Activated CD4-positive, alpha-beta T cell treated with anti-CD3 and anti-CD28 coated beads, Interleukin-2, amount 50 U/mL, for 24 hours (primary cell): Measurements from ENCODE around the gene PGAP1.

Experiments used
- DNase-seq, 2 donors: peaks; one replicate each; pipeline ENCODE4 v3.0.0-alpha.2; 2020; ENCODE audit warnings: low read depth in 1 of 2, low spot score in 1 of 2

PGAP1 gene, protein sequence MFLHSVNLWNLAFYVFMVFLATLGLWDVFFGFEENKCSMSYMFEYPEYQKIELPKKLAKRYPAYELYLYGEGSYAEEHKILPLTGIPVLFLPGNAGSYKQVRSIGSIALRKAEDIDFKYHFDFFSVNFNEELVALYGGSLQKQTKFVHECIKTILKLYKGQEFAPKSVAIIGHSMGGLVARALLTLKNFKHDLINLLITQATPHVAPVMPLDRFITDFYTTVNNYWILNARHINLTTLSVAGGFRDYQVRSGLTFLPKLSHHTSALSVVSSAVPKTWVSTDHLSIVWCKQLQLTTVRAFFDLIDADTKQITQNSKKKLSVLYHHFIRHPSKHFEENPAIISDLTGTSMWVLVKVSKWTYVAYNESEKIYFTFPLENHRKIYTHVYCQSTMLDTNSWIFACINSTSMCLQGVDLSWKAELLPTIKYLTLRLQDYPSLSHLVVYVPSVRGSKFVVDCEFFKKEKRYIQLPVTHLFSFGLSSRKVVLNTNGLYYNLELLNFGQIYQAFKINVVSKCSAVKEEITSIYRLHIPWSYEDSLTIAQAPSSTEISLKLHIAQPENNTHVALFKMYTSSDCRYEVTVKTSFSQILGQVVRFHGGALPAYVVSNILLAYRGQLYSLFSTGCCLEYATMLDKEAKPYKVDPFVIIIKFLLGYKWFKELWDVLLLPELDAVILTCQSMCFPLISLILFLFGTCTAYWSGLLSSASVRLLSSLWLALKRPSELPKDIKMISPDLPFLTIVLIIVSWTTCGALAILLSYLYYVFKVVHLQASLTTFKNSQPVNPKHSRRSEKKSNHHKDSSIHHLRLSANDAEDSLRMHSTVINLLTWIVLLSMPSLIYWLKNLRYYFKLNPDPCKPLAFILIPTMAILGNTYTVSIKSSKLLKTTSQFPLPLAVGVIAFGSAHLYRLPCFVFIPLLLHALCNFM

DNA sequence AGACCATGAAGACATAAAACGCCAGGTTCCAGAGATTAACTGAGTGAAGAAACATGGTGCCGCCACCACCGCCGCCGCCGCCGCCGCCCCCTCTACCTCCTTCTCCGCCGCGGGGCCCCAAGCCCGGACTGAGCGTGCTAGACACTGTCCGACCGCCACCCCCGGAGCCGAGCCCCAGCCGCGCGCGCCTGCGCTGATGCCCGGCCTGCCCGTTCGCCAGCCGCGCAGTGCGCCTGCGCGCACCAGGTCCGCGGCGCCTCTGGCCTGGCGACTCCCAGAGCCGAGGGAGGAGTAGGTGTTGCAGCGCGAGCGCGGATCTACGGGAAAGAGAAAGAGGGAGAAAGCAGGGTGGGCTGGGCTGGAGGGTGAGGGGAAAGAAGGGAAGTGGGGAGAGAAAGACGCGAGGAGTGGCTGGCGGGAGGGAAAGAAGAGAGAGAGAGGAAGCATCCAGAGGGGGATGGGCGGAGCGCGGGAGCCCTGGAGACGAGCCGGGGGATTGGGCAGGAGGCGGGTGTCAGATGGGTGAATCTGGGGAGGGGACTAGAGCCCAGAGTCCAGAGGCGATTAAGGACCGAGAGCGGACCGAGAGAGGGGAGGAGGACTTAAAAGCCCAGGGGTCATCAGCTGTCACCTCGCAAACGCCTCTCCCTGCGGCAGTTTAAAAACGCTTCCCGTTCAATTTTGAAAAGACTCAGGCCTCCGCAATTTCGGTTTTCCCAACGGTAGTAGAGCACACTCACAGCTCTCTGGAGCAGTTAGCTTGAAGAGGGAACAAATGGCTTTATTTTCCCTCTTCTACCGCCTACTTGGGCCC, at the start of gene PGAP1:
TSS of gene PGAP1 (minus strand) at position 146 of the 814 bp plus-strand sequence. CDS start at position 55, 91 bp downstream.
- peak; percentile 74 to 76 for DNase-seq

DNA sequence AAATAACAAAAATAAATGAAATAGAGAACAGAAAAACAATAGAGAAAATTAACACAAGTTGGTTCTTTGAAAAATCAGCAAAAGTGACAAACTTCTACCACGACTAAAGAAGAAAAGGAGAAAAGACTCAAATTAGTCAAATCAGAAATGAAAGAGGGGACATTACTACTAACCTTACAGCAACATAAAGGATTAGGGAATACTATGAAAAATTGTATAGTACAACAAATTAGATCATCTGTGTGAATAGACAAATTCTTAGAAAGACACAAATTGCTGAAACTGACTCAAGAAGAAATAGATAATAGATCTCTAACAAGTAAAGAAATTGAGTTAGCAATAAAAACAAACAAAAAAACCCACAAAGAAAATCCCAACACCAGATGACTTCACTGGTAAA, 48.5 kb upstream of the PGAP1 start:
- DNase-seq = no peak

DNA sequence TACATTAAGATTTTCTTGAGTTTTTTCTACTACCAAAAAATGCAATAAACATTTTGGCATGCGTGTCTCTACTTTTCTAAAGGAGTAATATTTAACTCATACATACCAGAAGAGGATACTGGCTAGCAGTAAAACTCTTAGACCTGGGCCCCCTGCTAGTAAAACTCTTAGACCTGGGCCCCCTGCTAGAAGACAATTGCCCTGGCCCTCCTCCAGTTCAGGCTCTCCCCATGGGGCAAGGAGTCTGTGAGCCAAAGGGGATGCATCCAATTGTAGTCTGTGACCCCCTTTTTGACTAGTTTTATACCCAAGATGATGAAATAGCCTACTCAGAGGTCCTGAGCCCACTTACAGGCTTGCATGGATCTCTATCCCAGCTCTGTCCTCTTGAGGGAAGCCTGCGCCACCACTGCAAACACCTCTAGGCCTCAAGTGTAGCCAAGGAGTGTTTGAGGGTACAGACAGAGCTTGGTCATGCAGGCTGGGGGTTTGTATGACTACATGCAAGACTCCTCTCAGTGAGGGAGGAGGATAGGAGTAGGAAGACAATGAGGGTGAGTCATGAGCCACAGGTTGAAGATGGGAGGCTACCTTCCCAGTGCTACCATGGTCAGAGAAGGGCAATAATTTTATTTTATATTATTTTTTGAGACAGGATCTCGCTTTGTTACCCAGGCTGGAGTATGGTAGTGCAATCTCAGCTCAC, 45.2 kb upstream of the PGAP1 start:
- DNase-seq = no peak

DNA sequence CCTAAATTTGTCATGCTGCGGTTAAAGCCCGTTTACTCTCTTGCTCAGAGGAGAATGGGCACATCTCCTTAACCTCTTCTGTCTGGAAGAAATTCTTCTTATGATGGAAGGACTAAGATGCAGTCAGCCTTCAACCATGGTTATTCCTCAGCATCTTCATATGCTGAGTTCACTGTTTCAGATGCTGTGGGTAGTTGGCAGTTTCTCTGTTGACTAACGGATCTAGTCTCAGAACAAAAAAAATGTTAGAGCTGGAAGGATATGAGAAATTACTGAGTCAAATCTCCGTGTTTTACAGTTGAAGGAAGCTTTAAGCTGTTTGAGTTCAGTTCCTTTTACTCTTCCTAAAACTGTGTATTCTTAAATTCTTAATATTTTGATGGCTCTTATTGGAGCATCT, 43.6 kb upstream of the PGAP1 start:
- DNase-seq = no peak

DNA sequence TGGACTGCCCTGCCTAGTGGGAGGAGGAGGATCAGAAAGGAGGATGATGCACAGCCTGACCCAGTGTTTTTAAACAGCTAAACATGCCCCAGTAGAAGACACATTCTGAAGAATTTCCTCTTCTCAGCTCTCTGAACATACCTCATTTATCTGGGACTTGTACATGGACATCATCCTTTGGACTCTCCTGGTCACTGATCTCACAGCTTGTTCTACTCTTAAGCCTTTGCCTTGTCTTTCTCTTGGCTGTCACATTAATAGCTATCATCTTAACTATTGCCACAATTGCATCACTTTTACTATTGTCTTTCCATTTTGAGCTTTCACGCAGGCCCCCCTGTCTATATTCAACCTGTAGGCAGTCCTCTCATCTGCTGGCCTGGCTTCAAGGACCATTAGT, 42.0 kb upstream of the PGAP1 start:
- DNase-seq = no peak

DNA sequence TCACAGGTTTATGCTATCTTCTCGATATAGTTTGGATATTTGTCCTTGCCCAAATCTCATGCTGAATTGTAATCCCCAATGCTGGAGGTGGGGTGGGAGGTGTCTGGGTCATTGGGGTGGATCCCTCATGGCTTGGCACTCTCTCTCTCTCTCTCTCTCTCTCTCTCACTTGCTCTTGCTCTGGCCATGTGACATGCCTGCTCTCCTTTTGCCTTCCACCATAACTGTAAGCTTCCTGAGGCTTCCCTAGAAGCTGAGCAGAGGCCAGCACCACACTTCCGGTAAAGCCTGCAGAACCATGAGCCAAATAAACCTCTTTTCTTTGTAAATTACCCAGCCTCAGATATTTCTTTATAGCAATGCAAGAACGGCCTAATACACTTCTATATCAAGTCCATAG, 41.3 kb upstream of the PGAP1 start:
- DNase-seq = no peak

DNA sequence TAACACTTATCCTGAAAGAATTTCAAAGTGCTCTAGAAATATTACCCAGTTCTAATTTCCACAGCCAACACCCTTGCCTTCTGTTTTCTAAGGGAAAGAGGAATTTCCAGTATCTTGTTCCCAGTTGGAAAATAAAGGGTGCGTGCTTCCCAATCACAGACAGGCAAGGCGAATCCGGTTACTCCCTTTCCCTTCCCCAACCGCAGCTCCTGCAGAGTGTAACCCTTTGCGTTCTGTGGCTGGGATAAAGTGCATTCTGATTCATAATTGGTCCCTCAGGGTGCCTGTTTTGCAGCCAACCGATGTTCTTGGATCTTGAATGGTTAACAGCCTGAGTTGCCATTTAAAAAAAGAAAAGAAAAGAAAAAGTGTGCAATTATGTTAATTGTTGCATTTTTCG, 40.6 kb upstream of the PGAP1 start:
- DNase-seq = no peak

DNA sequence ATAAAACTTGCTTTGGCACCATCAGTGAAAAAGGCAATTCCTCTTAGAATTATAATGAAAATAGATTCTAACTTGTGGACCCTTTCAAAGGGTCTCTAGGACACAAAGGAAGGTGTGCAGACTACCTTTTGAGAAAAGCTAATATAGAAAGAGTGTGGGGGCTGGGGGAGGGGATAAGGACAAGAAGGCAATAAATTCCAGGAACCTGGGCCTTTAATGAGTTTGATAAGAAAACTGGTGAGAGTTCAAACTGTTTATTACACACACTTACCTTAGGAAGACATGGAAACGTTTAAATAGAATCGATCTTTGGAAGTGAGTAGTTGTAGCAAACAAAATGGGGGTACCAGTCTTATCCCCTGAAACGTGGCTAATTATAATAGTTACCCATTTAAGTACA, 39.6 kb upstream of the PGAP1 start:
- no peak for DNase-seq

DNA sequence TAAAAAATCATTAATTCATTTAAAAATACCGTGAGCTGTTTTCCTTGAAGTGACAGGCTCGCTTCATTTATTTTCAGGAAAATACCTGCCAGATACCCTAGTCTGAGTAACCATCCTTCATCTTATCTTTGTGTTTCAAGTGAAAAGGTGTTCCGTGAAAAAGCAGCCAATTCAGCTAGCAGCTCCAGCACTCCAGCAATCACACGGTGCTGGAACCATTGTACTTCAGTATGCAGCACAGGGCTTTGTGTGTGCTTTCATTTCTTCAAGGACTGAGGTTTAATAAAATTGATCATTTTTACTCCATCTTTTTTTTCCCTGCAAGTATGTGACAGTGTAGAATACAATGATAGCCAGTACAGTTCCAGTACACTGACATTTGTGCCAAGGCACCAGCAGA, 39.1 kb upstream of the PGAP1 start:
- DNase-seq = no peak

DNA sequence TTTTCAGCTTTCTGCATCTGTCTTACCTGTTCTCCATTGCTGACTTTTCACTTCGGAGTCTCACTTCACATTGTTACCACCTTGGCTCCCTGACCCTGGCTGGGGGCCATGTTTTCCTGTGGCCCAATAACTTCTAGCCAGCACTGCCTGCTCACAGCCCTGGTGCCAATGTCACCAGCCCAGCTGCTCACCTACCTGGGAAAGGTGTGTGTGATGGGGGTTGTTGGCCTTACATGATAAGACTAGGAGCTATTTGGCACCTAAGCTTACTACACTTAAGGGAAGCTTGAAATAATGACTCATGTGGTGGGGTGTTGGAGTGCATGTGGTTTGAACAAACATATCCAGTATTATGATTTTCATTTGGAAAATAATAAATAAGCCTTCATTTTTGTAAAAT, 37.5 kb upstream of the PGAP1 start:
- DNase-seq = no peak

DNA sequence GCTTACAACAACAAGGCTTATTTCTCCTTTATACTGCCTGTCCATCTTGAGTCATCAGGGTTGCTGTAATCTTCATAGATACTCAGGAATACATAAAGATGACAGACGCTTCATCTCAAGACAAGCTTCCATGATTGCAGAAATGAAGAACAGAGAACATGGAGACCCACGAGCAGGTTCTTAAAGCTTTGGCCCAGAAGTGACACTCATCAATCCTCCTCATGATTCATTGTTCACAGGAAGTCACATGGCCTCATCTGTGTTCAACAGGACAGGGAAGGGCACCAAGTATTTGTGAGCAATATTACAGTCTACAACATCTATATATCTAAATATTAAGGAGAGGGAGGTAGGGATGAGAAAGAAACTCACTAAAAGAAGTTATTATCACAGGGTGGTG, 36.5 kb upstream of the PGAP1 start:
- DNase-seq = no peak

DNA sequence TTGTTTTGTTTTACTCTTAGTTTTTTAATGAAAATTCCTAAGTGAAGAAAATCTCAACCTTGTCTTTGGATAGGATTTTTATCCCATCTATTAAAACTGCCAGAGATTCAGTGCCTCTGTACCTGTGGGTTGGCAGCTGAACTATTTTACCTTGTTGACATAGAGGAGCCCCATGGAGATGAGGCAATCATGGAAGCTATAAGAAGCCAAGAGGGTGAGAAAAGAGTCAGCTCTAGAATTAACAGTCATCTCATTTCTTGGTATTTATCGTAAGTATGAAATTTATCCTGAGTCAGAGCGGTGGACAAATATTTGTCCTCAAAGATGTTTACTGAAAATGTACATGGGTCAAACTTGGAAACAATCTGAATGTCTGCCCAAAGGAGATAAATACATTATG, 35.8 kb upstream of the PGAP1 start:
- DNase-seq = no peak

DNA sequence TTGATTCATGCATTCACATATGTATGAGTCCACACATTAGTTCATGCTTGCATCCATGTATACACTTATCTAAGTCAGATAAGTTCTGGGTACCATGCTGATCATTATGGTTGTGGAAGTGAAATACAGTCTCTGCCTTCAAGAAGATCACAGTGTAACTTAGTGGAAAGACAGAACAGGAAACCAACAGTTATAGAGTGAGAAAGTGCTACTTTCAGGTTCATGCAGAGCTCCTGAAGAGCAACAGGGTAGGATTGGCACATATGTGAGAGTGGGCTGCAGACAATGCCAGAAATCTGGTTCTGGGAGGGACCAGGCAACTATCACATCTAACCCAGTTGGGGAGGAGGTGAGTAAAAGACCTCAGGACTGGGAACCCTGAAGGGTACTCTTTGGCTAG, 35.4 kb upstream of the PGAP1 start:
- no peak for DNase-seq

DNA sequence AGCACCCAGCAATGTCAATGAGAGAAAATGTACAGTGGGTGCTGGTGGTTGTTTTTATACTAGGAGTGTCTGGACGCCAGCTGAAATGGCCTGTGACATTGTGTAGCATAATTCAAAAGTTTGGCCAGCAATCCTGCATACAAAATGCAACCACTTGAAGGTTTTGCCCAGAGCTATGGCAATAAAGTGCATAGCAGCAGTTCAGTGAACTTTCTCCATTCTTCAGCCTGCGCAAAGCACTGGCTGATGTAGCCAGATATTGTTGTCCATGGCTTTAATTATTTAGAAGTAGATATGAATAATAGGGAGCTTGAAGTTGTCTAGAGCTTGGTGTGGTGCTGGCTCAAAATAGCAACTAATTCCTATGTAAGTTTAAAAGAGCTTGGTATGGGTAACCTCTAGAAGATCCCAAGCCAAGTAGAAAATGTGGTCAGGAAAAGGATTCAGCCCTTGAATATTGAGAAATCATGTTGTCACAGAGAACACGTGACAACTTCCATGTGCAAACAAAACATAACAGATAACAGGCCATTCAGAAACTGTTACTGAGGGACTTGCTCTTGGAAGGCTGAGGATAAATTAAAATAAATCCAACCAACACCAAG, 33.3 kb upstream of the PGAP1 start:
- DNase-seq = no peak

DNA sequence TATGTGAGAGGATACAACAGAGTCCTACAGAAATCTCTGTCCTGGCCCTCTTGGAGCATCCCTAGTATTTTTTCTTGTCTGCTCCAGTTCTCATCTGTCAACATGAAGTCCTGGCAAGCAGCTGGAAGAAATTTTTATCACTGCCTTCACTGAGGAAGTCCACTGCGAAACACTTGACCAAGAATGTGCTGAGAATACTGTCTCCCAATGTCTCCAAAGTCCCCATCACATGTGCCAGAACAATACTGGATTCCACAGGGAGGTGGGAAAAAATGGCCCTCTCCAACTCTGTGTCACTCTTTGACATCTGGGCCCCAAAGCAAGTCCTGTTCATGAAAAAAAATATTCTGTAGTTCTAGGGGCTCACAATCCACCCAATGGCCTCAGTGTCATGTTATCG, 32.8 kb upstream of the PGAP1 start:
- no peak for DNase-seq

DNA sequence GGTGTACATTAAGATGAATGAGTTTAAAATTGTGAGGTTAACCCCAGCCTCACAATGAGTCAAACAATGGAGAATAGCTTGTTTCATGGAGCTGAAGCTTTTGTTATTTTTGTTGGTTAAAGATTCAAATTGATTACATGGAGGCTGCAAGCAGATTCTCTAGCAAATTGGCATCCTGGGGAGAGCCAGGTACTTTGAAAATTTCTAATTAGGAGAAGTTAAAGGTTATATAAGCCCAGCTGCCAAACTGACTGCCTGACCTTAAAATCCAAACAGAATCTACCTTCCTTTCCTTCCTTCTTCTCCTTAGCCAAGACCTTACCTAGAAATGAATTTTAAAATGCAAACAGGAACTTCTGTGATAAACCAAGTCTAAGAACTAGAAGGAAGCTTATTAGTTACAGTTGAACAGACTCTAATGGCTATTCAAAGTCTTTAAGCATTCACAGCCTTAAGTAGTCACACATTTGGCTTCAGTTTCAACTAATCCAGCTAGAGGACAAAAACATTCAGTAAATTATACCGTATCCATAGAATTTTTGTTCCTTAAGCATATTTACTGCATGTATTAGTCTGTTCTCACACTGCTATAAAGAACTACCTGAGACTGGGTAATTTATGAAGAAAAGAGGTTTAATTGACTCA, 31.5 kb upstream of the PGAP1 start:
- DNase-seq = no peak

DNA sequence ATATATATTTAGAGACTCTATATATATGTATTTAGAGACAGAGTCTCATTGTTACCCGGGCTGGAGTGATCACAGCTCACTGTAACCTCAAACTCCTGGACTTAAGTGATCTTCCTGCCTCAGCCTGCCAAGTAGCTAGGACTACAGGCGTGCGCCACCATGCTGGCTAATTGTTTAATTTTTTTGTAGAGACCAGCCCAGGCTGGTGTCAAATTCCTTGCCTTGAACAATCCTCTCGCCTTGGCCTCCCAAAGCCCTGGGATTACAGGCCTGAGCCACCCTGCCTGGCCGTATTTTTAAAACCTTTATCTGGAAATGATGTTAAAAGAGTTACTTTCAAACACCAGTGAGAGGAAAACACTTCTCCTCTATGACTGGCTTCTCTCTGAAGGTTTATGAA, 30.9 kb upstream of the PGAP1 start:
- DNase-seq = no peak

DNA sequence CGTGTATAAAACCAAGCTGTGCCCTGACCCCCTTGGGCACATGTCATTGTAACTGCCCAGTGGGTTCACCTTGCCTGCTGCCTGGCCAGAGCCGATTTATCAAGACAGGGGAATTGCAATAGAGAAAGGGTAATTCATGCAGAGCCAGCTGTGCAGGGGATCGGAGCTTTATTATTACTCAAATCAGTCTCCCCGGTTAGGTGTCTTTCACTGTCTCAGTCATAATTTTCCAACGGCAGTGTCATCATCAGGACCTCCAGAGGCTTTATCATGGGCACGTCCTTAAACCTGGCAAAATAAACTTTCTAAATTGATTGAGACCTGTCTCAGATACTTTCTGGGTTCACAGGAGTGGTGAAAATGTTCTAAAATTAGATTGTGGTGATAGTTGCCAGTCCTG, 29.6 kb upstream of the PGAP1 start:
- DNase-seq = no peak

DNA sequence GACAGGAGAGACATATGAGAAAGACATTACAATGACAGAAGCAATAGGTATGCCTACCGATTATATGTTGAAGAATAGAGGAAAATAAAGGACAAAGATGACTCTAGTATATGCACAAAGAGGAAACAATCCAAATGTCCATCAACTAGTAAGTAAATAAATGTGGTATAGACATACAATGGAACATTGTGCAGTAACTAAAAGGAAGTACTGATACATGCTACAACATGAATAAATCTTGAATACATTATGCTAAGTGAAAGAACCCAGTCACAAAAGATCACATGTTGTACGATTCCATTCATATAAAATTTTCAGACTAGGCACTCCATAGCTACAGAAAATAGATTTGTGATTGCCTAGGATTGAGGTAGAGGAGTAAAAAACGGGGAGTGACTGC, 28.5 kb upstream of the PGAP1 start:
- DNase-seq = no peak

DNA sequence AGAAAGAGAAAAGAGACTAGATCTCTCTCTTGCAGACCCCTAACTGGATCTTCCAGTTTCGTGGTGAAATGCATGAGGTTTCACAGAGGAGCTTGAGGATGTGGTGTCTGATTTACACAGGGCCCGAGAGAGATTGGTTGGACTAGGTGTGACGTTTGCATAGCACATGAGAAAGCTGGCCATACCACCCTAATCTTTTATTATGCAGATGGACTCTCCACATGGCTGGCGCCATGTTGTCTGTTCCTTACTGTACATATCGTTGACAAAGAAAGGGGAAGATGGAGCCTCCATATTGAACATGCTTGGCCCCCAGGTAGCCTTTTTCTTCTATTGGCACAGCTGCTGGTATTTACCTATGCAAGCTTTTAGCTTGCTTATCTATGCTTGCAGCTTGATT, 27.5 kb upstream of the PGAP1 start:
- DNase-seq = no peak
